Stimulated activated CD4-positive, alpha-beta T cell treated with anti-CD3 and anti-CD28 coated beads, Interleukin-12 subunit alpha, Interleukin-12 subunit beta, amount 100 ng/mL, for 24 hours (primary cell): ENCODE measurements around the gene PRRX2.
"Not testable (repeated sequence)": the region's sequence is repeated elsewhere in the genome, so short reads cannot be mapped to it uniquely, and the experiment has no call there.

ENCODE experiments used
- DNase-seq, 2 experiments: peaks; one replicate each; pipeline ENCODE4 v3.0.0-alpha.2; 2020; ENCODE audit warnings: low read depth in 2 of 2

Gene PRRX2

GRCh38 chr9:129636343-129636742 is 29.1 kb upstream of the PRRX2 start:
- not testable (repeated sequence) for DNase-seq

GRCh38 chr9:129637102-129637501 is 28.3 kb upstream of the PRRX2 start:
- DNase-seq: no peak

- DNase-seq: no peak
Observed at GRCh38 chr9:129637673-129638439, 27.6 kb upstream of the PRRX2 start.

GRCh38 chr9:129639034-129639630 is 26.3 kb upstream of the PRRX2 start:
- no peak for DNase-seq

GRCh38 chr9:129639756-129640085 is 25.7 kb upstream of the PRRX2 start:
- no peak for DNase-seq

- no peak for DNase-seq
Observed at GRCh38 chr9:129640086-129640870, 25.2 kb upstream of the PRRX2 start.

GRCh38 chr9:129640871-129641749 is 24.3 kb upstream of the PRRX2 start:
- DNase-seq: no peak

- peak; percentile 88 to 97 for DNase-seq
Observed at GRCh38 chr9:129641750-129642585, 23.5 kb upstream of the PRRX2 start, which contains the start of gene ASB6. Gene ASB6, minus strand, starts transcription at chr9:129642151. Its CDS starts 152 bp downstream, at chr9:129641999.

GRCh38 chr9:129643706-129644105 is 21.7 kb upstream of the PRRX2 start:
- no peak for DNase-seq

GRCh38 chr9:129644365-129644764 is 21.1 kb upstream of the PRRX2 start:
- DNase-seq: no peak

GRCh38 chr9:129644902-129645301 is 20.5 kb upstream of the PRRX2 start:
- DNase-seq: no peak

GRCh38 chr9:129646252-129646651 is 19.2 kb upstream of the PRRX2 start:
- DNase-seq: no peak

GRCh38 chr9:129646654-129647053 is 18.8 kb upstream of the PRRX2 start:
- DNase-seq: no peak

- no peak for DNase-seq
Observed at GRCh38 chr9:129647635-129648034, 17.8 kb upstream of the PRRX2 start.

- no peak for DNase-seq
Observed at GRCh38 chr9:129648092-129648763, 17.2 kb upstream of the PRRX2 start.

- no peak for DNase-seq
Observed at GRCh38 chr9:129648764-129649115, 16.7 kb upstream of the PRRX2 start.

GRCh38 chr9:129649726-129650679 is 15.4 kb upstream of the PRRX2 start:
- no peak for DNase-seq

- DNase-seq: no peak
Observed at GRCh38 chr9:129650680-129651235, 14.7 kb upstream of the PRRX2 start.
